Prostate gland (tissue), 2 donors: ENCODE measurements around the gene RAD51B.

ENCODE experiments used
- CTCF ChIP-seq, 4 experiments: fragments of 200-600 bp in 2 of 4; fragments of 450-650 bp in 2 of 4; sonication (generic) in 2 of 4; IDR thresholded peaks; 1 replicate in 3 of 4; 2 replicates in 1 of 4; pipeline ENCODE4 v1.5.1; 2016 to 2019; ENCODE audit warnings: antibody characterized with exemption in 4 of 4, mild to moderate bottlenecking in 2 of 4, moderate library complexity in 2 of 4
- POLR2A ChIP-seq: fragments of 450-650 bp; IDR thresholded peaks from one replicate; pipeline ENCODE4 v1.6.1; 2016; ENCODE audit warnings: antibody characterized with exemption, mild to moderate bottlenecking

- no peak for TF ChIP-seq CTCF (IDR thresholded peaks at IDR 0.05)
- no peak for TF ChIP-seq POLR2A
These were observed 593.2 kb downstream of the RAD51B start for GRCh38 chr14:68412505-68413465.
